A673 (cell line): ENCODE measurements around the gene CD79A. TPM values are rescaled to one million over a fixed set of nuclear protein-coding genes. Genes with fewer than 3 reads are reported as not detected.

ENCODE experiments used
- BruUV-seq: library from RNA; stranded (reverse); fragments of 400-500 nt; replicated peaks from 2 replicates; lab custom pipeline; 2021; lab: Mats Ljungman, UMichigan
- CTCF ChIA-PET: fragments of 300-600 bp; sonication (Branson Sonifier 250); formaldehyde crosslinking; loops from one replicate; lab custom pipeline; 2022; ENCODE audit warnings: antibody characterized with exemption; lab: Charles Lee
- POLR2A ChIA-PET: fragments of 300-600 bp; sonication (Branson Sonifier 250); formaldehyde crosslinking; loops from one replicate; lab custom pipeline; 2022; ENCODE audit warnings: antibody characterized with exemption; ENCODE audit not compliant: low non-redundant PET; lab: Charles Lee
- DNase-seq: peaks from one replicate; pipeline ENCODE4 v3.0.0-alpha.2; 2015; ENCODE audit warnings: low spot score
- H3K27ac ChIP-seq: fragments of 200-600 bp; sonication (generic); 2 replicates; pipeline ENCODE4 v1.5.1; 2016; ENCODE audit warnings: mixed run types, low read depth, mild to moderate bottlenecking, mixed read lengths, antibody characterized with exemption, low read length; ENCODE audit not compliant: poor library complexity, severe bottlenecking
- H3K27me3 ChIP-seq: fragments of 200-600 bp; sonication (generic); replicated peaks from 2 replicates; pipeline ENCODE4 v1.6.1; 2017; ENCODE audit warnings: mixed run types, low read depth, mild to moderate bottlenecking, mixed read lengths, antibody characterized with exemption, low read length; ENCODE audit not compliant: insufficient read depth, poor library complexity
- H3K36me3 ChIP-seq: fragments of 200-600 bp; sonication (generic); 2 replicates; pipeline ENCODE4 v1.6.1; 2016; ENCODE audit warnings: mixed run types, mild to moderate bottlenecking, mixed read lengths, antibody characterized with exemption, low read length; ENCODE audit not compliant: insufficient read depth, poor library complexity, severe bottlenecking
- H3K4me1 ChIP-seq: fragments of 200-600 bp; sonication (generic); 2 replicates; pipeline ENCODE4 v1.6.1; 2017; ENCODE audit warnings: mixed run types, mild to moderate bottlenecking, mixed read lengths, antibody characterized with exemption, low read length; ENCODE audit not compliant: insufficient read depth, poor library complexity, severe bottlenecking
- H3K4me3 ChIP-seq: fragments of 200-600 bp; sonication (generic); 2 replicates; pipeline ENCODE4 v1.5.1; 2016; ENCODE audit warnings: low read depth, mixed run types, mild to moderate bottlenecking, mixed read lengths, low read length; ENCODE audit not compliant: poor library complexity, severe bottlenecking
- H3K9me3 ChIP-seq: fragments of 200-600 bp; sonication (generic); 2 replicates; pipeline ENCODE4 v1.6.1; 2016; ENCODE audit warnings: mixed run types, low read depth, mild to moderate bottlenecking, mixed read lengths, antibody characterized with exemption, low read length; ENCODE audit not compliant: poor library complexity, severe bottlenecking
- CTCF ChIP-seq: fragments of 300-800, 200-600 bp; sonication (generic); conservative IDR thresholded peaks from 2 replicates; pipeline ENCODE4 v1.5.1; 2017; ENCODE audit warnings: low read depth, mild to moderate bottlenecking, antibody characterized with exemption, low read length, moderate library complexity, mixed read lengths
- EZH2 ChIP-seq: fragments of 200-600 bp; sonication (generic); IDR thresholded peaks from 2 replicates; pipeline ENCODE4 v1.6.1; 2017; ENCODE audit warnings: borderline replicate concordance, low read depth, mild to moderate bottlenecking, mixed read lengths, antibody characterized with exemption, low read length; ENCODE audit not compliant: poor library complexity, severe bottlenecking
- intact Hi-C: fragments of 100-400 bp; cut with micrococcal nuclease; formaldehyde crosslinking; loops from one replicate; pipeline ENCODE4 v1.10.0; 2022; ENCODE audit not compliant: unreplicated experiment
- total RNA-seq: library from RNA; stranded (reverse); gene quantifications from 2 replicates; pipeline ENCODE4 v1.2.3, GENCODE V29; 2021

CD79A gene
- total RNA-seq, 1 experiment from 2014 or later, result 17.8 TPM

- intact Hi-C loops, result no loop called here
- ChIA-PET CTCF (no interaction called here), POLR2A (no interaction called here)
- no peak overlapping the region for H3K27ac ChIP-seq
- no peaks in the 10 kb centered on the region for H3K9me3 ChIP-seq
- no peaks in the 10 kb centered on the region for H3K4me1 ChIP-seq
- no peak overlapping the region for H3K4me3 ChIP-seq
- no TSS peak for BruUV-seq
- no peaks in the 10 kb centered on the region for H3K27me3 ChIP-seq
- DNase-seq, result no peak
- TF ChIP-seq EZH2, result no peak
- no peak for TF ChIP-seq CTCF
- H3K36me3 ChIP-seq, result no peaks in the 10 kb centered on the region
These were observed 33.7 kb upstream of the CD79A start for GRCh38 chr19:41843371-41843770.

GRCh38 chr19:41844601-41845000, 32.5 kb upstream of the CD79A start, which contains the start of gene LYPD4:
Gene LYPD4, minus strand, starts transcription at chr19:41844683. Its CDS starts 5,398 bp downstream, at chr19:41839285.
- no TSS peak for BruUV-seq
- Histone ChIP-seq H3K9me3 (no peaks in the 10 kb centered on the region), H3K36me3 (no peaks in the 10 kb centered on the region), H3K4me1 (no peaks in the 10 kb centered on the region), H3K27ac (no peak within 1 kb of the TSS), H3K4me3 (no peak within 1 kb of the TSS), H3K27me3 (no peaks in the 10 kb centered on the region)
- POLR2A ChIA-PET, result no interaction called here
- intact Hi-C loops, result no loop called here
- CTCF ChIA-PET, result interaction anchor here (0.8 kb wide), 1 partner anchor 112 kb away, joined by 3 read pairs; no protein-coding TSS in a partner anchor
- no peak for DNase-seq
- TF ChIP-seq EZH2 (no peak), CTCF (no peak)

- no TSS peak for BruUV-seq
- CTCF ChIA-PET, result interaction anchor here (0.8 kb wide), 1 partner anchor 112 kb away, joined by 3 read pairs; no protein-coding TSS in a partner anchor
These were observed 32.3 kb upstream of the CD79A start, which contains the start of gene DMRTC2 for GRCh38 chr19:41845001-41845050. Gene DMRTC2, plus strand, starts transcription at chr19:41845042. Its CDS starts 2,387 bp downstream, at chr19:41847429.

More at GRCh38 chr19:41845001-41845050, 32.3 kb upstream of the CD79A start, which contains the start of gene DMRTC2:
- no peak for TF ChIP-seq EZH2
- TF ChIP-seq CTCF, result no peak
- Histone ChIP-seq H3K36me3 (no peaks in the 10 kb centered on the region), H3K9me3 (no peaks in the 10 kb centered on the region), H3K4me3 (no peak within 1 kb of the TSS), H3K27ac (no peak within 1 kb of the TSS), H3K27me3 (no peaks in the 10 kb centered on the region), H3K4me1 (no peaks in the 10 kb centered on the region)
- DNase-seq, result no peak
- intact Hi-C loops, result no loop called here
- POLR2A ChIA-PET, result no interaction called here
